ENCODE results near the gene MOV10. TPM values are rescaled to one million over a fixed set of nuclear protein-coding genes. Genes with fewer than 3 reads are reported as not detected.

MOV10 gene
- total and polyA plus RNA-seq, 2 of the 13 experiments (the other 11 are each of a cell fraction or from before 2014, with no cell fraction given): 56.4 to 58.2 TPM

- TF ChIP-seq, protein P1, sequence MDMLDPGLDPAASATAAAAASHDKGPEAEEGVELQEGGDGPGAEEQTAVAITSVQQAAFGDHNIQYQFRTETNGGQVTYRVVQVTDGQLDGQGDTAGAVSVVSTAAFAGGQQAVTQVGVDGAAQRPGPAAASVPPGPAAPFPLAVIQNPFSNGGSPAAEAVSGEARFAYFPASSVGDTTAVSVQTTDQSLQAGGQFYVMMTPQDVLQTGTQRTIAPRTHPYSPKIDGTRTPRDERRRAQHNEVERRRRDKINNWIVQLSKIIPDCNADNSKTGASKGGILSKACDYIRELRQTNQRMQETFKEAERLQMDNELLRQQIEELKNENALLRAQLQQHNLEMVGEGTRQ (IDR thresholded peaks at IDR 0.05; ENCODE audit: low read depth, low read length): no peak
- TF ChIP-seq, protein P1 (CRISPR knock-in tag; IDR thresholded peaks at IDR 0.05; ENCODE audit: borderline replicate concordance): no peak
- TF ChIP-seq HDAC1 (CRISPR knock-in tag; IDR thresholded peaks at IDR 0.05): no peak; the same call in 1 of the 2 replicates
- TF ChIP-seq, protein P2, sequence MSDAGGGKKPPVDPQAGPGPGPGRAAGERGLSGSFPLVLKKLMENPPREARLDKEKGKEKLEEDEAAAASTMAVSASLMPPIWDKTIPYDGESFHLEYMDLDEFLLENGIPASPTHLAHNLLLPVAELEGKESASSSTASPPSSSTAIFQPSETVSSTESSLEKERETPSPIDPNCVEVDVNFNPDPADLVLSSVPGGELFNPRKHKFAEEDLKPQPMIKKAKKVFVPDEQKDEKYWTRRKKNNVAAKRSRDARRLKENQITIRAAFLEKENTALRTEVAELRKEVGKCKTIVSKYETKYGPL (CRISPR knock-in tag; IDR thresholded peaks at IDR 0.05): 0 out of 2 replicates have a peak, but pooled peaks have one; percentile 1
- peak; percentile 59 for TF ChIP-seq IKZF4 (CRISPR knock-in tag; IDR thresholded peaks at IDR 0.05; ENCODE audit: borderline replicate concordance, low read depth, not compliant biosample characterization)
- no peak for TF ChIP-seq SIN3B (IDR thresholded peaks at IDR 0.05; ENCODE audit: low read length)
- TF ChIP-seq ELF3 (CRISPR knock-in tag; IDR thresholded peaks at IDR 0.05): no peak
- TF ChIP-seq SIX4 (CRISPR knock-in tag; IDR thresholded peaks at IDR 0.05): no peak
- TF ChIP-seq XRCC5 (optimal IDR thresholded peaks at IDR 0.05; ENCODE audit: low read length): no peak
- no peak for TF ChIP-seq SKI (IDR thresholded peaks at IDR 0.05; ENCODE audit: partially characterized antibody)
- no peak for TF ChIP-seq HDAC6 (IDR thresholded peaks at IDR 0.05; ENCODE audit: low read depth, low read length)
- TF ChIP-seq, protein P3, sequence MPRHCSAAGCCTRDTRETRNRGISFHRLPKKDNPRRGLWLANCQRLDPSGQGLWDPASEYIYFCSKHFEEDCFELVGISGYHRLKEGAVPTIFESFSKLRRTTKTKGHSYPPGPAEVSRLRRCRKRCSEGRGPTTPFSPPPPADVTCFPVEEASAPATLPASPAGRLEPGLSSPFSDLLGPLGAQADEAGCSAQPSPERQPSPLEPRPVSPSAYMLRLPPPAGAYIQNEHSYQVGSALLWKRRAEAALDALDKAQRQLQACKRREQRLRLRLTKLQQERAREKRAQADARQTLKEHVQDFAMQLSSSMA (CRISPR knock-in tag; IDR thresholded peaks at IDR 0.05): peak; percentile 10; the same call in 1 of the 2 replicates
- TF ChIP-seq GMEB2 (CRISPR knock-in tag; IDR thresholded peaks at IDR 0.05; ENCODE audit: low read depth): no peak
- TF ChIP-seq KLF11 (CRISPR knock-in tag; IDR thresholded peaks at IDR 0.05): no peak
- TF ChIP-seq CHCHD3 (CRISPR knock-in tag; IDR thresholded peaks at IDR 0.05): no peak
- TF ChIP-seq HOXD1 (CRISPR knock-in tag; IDR thresholded peaks at IDR 0.05): no peak
- TF ChIP-seq, protein P4, sequence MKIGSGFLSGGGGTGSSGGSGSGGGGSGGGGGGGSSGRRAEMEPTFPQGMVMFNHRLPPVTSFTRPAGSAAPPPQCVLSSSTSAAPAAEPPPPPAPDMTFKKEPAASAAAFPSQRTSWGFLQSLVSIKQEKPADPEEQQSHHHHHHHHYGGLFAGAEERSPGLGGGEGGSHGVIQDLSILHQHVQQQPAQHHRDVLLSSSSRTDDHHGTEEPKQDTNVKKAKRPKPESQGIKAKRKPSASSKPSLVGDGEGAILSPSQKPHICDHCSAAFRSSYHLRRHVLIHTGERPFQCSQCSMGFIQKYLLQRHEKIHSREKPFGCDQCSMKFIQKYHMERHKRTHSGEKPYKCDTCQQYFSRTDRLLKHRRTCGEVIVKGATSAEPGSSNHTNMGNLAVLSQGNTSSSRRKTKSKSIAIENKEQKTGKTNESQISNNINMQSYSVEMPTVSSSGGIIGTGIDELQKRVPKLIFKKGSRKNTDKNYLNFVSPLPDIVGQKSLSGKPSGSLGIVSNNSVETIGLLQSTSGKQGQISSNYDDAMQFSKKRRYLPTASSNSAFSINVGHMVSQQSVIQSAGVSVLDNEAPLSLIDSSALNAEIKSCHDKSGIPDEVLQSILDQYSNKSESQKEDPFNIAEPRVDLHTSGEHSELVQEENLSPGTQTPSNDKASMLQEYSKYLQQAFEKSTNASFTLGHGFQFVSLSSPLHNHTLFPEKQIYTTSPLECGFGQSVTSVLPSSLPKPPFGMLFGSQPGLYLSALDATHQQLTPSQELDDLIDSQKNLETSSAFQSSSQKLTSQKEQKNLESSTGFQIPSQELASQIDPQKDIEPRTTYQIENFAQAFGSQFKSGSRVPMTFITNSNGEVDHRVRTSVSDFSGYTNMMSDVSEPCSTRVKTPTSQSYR (CRISPR knock-in tag; IDR thresholded peaks at IDR 0.05; ENCODE audit: borderline replicate concordance): no peak
- TF ChIP-seq HES4 (CRISPR knock-in tag; IDR thresholded peaks at IDR 0.05; ENCODE audit: borderline replicate concordance): 0 out of 2 replicates have a peak, but pooled peaks have one; percentile 46
- TF ChIP-seq ZNF143 (CRISPR knock-in tag; IDR thresholded peaks at IDR 0.05): no peak
Measured at GRCh38 chr1:112706505-112707220, 32.2 kb downstream of the MOV10 start, which contains the start of gene RHOC (continued).
